ENCODE measurements around the gene MXI1. TPM values are rescaled to one million over a fixed set of nuclear protein-coding genes. Genes with fewer than 3 reads are reported as not detected.

Gene MXI1
- total RNA-seq, 2 experiments from 2014 or later: 47.9 to 48.2 TPM

- ATAC-seq (no peak), DNase-seq (no peak)
- no peak overlapping the region for H3K4me3 Mint-ChIP-seq
- H3K36me3 Mint-ChIP-seq (ENCODE audit: low read depth): no peaks in the 10 kb centered on the region
- peaks cover 25% of the 10 kb centered on the region for H3K4me1 Mint-ChIP-seq (ENCODE audit: low read depth)
- no peaks in the 10 kb centered on the region for H3K9me3 Mint-ChIP-seq
- H3K27ac Mint-ChIP-seq: no peak overlapping the region
- peaks cover 3% of the 10 kb centered on the region for H3K27me3 Mint-ChIP-seq
- intact Hi-C loops (cut with micrococcal nuclease): loop anchor here (2.0 to 5.0 kb wide), 3 partner anchors 112 to 236 kb away; no protein-coding TSS in a partner anchor
- CTCF ChIA-PET: interaction anchor here (0.8 to 2.4 kb wide), 22 partner anchors 10 to 300 kb away, joined by 3 to 22 read pairs (median 4); no protein-coding TSS in a partner anchor
- TF ChIP-seq, protein P1, sequence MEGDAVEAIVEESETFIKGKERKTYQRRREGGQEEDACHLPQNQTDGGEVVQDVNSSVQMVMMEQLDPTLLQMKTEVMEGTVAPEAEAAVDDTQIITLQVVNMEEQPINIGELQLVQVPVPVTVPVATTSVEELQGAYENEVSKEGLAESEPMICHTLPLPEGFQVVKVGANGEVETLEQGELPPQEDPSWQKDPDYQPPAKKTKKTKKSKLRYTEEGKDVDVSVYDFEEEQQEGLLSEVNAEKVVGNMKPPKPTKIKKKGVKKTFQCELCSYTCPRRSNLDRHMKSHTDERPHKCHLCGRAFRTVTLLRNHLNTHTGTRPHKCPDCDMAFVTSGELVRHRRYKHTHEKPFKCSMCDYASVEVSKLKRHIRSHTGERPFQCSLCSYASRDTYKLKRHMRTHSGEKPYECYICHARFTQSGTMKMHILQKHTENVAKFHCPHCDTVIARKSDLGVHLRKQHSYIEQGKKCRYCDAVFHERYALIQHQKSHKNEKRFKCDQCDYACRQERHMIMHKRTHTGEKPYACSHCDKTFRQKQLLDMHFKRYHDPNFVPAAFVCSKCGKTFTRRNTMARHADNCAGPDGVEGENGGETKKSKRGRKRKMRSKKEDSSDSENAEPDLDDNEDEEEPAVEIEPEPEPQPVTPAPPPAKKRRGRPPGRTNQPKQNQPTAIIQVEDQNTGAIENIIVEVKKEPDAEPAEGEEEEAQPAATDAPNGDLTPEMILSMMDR (IDR thresholded peaks at IDR 0.05): no peak
- POLR2A ChIA-PET: interaction anchor here (0.8 to 1.3 kb wide), 3 partner anchors 84 to 255 kb away, joined by 3 read pairs; no protein-coding TSS in a partner anchor
These were observed 103.3 kb downstream of the MXI1 start for GRCh38 chr10:110310741-110311140.

- Mint-ChIP-seq H3K4me1 (ENCODE audit: low read depth) (peaks cover 20% of the 10 kb centered on the region), H3K27me3 (peaks cover 6% of the 10 kb centered on the region), H3K9me3 (no peaks in the 10 kb centered on the region), H3K4me3 (no peak overlapping the region), H3K27ac (no peak overlapping the region), H3K36me3 (ENCODE audit: low read depth) (no peaks in the 10 kb centered on the region)
- ChIA-PET CTCF (interaction anchor here (1.0 to 2.4 kb wide), 13 partner anchors 9 to 288 kb away, joined by 3 to 22 read pairs (median 4); no protein-coding TSS in a partner anchor), POLR2A (no interaction called here)
- intact Hi-C loops (cut with micrococcal nuclease): loop anchor here (2.0 to 5.0 kb wide), 3 partner anchors 111 to 235 kb away; no protein-coding TSS in a partner anchor
- DNase-seq (peak; percentile 56), ATAC-seq (peak; percentile 67)
- TF ChIP-seq, protein P1 (IDR thresholded peaks at IDR 0.05): peak; percentile 64
These were observed 104.0 kb downstream of the MXI1 start for GRCh38 chr10:110311357-110311949.

DNA sequence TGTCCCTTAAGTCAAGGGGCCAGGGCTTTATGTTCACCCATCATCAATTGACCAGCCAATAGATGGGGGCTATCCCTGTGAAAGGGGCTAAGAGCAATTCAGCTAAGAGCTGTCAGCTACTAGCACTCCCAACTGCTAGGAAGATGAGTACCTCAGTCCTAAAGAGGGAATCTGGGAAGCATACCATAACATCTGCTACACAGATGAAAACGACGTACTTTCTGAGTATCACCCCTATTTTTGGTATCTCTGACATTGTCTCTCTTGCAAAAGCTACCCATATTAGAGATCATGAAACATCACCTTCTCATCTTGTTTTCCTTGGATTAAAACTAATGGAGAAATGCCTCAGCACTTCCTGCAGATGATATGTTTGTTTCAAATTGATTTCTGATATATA, 104.8 kb downstream of the MXI1 start:
- no peaks in the 10 kb centered on the region for H3K9me3 Mint-ChIP-seq
- no peak overlapping the region for H3K4me3 Mint-ChIP-seq
- ChIA-PET POLR2A (interaction anchor here (1.0 kb wide), 1 partner anchor 237 kb away, joined by 3 read pairs; no protein-coding TSS in a partner anchor), CTCF (interaction anchor here (0.8 to 2.1 kb wide), 8 partner anchors 26 to 296 kb away, joined by 3 to 8 read pairs (median 4); no protein-coding TSS in a partner anchor)
- peaks cover 20% of the 10 kb centered on the region for H3K4me1 Mint-ChIP-seq (ENCODE audit: low read depth)
- H3K36me3 Mint-ChIP-seq (ENCODE audit: low read depth): no peaks in the 10 kb centered on the region
- intact Hi-C loops (cut with micrococcal nuclease): loop anchor here (5.0 kb wide), 2 partner anchors 110 to 190 kb away; no protein-coding TSS in a partner anchor
- DNase-seq (no peak), ATAC-seq (no peak)
- TF ChIP-seq, protein P1 (IDR thresholded peaks at IDR 0.05): no peak
- no peak overlapping the region for H3K27ac Mint-ChIP-seq
- H3K27me3 Mint-ChIP-seq: peaks cover 6% of the 10 kb centered on the region

DNA sequence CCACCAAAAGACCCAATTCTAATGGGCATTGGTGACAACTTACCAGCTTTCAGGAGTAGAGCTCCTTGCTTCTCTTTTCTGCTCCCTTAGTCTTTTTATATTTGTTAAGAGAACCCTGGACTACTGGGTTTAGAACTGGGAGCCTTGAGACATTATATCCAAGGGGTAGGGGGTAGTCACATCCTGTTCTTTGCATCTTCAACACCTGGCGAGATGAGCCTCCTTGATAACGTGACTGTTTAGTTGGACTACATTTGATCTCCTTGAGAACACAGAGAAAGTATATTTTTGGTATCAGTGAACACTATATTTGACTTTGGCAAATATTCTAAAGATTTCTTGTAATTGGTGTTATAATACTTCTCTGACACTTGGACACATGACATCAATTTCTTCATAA, 106.3 kb downstream of the MXI1 start:
- CTCF ChIA-PET: interaction anchor here (0.7 to 2.1 kb wide), 6 partner anchors 41 to 311 kb away, joined by 3 to 12 read pairs (median 4); no protein-coding TSS in a partner anchor
- H3K36me3 Mint-ChIP-seq (ENCODE audit: low read depth): no peaks in the 10 kb centered on the region
- no peak for DNase-seq
- intact Hi-C loops (cut with micrococcal nuclease): loop anchor here (5.0 kb wide), 2 partner anchors 109 to 189 kb away; no protein-coding TSS in a partner anchor
- POLR2A ChIA-PET: interaction anchor here (1.0 to 1.5 kb wide), 2 partner anchors 183 to 190 kb away, joined by 4 to 6 read pairs; no protein-coding TSS in a partner anchor
- TF ChIP-seq, protein P1 (IDR thresholded peaks at IDR 0.05): no peak
- no peaks in the 10 kb centered on the region for H3K9me3 Mint-ChIP-seq
- ATAC-seq: no peak
- H3K4me1 Mint-ChIP-seq (ENCODE audit: low read depth): peaks cover 26% of the 10 kb centered on the region
- no peak overlapping the region for H3K27ac Mint-ChIP-seq
- H3K27me3 Mint-ChIP-seq: peaks cover 6% of the 10 kb centered on the region
- no peak overlapping the region for H3K4me3 Mint-ChIP-seq
